Suppressor macrophage (primary cell): ENCODE results near the gene ETS1.

Experiments
- DNase-seq, 4 experiments: peaks; one replicate each; pipeline ENCODE4 v3.0.0-alpha.2; 2020 to 2022

ETS1 gene

DNA sequence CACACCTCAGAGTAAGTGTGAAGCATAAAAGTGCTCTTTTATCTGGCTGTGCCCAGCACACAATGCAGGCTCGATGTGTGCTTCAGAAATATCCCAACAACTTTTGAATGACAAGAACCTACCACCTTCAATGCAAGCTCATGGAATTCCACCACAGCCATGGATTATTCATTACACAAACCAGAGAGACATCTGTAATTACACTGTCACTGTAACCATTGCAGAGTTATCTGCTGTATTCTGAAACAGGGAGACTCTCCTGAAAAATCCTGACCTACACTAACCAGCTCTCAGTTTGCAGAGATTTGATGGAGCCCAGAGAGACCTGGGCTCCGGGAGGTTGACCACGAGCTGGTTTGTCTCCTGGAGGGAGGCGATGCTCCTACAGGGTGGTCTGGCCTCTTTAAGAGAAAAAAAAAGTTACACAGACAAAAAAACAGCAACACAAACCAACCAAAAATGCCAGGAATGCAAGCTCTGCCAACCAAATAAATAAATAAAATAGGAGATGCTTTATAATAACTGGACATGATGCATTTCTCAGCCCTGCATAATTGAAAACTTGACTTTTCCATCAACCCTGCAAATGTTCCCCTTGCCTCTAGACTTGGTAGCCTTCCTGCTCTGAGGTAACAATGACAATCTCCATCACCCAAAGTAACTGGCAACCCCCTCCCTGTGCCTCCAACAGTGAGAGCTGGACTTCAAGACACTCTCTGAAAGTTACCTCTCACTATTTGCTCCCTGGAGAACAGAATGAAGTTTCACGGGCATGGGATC lies 69.7 kb downstream of the ETS1 start:
- no peak for DNase-seq

DNA sequence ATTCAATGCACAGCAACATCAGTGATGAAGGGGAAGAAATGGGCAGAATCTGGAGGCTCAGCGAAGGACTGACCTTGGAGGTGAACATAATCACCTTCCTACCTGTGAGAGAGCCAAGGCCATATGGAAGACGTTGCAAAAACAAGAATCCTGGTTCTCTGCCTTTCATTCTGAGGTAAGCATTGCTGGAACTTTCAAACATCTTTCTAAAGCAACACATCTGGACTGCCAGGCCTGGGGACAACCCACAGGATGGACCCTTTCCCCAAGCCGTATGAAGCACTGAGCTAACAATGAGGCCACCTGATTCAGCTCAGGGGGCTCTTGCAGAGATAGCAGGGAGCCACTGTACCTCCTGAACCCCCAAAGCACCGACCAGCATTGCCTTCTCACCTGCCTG lies 70.5 kb downstream of the ETS1 start:
- DNase-seq = no peak

DNA sequence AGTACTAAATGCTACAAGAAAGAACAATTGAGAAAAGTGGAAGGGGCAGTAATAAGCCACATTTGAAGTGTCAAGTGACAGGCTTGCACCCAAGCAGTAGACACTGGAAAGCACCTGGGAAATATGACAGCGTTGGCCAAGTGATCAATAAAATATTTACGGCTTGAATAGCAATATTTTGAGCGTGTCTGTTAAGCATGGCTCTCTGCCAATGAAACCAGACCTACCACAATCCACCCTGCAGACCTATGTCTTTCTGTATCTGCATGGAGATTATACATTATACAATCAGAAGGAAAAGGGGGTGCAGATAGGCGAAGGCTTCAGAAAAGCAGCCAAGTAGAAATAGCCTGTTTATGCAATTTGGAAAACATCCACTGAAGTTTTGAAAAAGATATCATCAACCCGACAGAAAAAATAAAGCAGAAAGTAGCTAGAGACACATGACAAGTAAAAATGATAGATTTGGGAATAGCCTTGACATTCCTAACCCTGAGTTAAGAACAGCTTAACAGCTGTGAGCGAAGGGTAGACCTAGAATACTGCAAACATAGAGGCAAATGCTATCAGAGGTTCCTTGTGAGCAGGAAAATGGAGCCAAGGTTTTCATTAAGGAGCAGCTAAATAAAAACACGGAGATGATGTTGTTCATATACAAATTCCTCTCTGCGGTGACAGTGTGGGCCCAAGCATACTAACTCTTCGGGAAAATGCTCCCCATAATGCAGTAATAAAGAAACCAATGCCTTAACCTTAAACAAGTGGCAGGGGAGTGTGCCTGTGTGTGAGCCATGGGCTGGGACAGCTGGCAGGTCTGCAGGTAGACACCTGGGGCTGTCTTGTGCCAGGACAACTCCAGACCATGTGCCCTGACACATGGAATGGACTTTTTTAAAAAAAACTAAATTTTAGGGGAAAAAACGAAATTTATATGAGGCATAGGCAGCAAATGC lies 71.3 kb downstream of the ETS1 start:
- no peak for DNase-seq

DNA sequence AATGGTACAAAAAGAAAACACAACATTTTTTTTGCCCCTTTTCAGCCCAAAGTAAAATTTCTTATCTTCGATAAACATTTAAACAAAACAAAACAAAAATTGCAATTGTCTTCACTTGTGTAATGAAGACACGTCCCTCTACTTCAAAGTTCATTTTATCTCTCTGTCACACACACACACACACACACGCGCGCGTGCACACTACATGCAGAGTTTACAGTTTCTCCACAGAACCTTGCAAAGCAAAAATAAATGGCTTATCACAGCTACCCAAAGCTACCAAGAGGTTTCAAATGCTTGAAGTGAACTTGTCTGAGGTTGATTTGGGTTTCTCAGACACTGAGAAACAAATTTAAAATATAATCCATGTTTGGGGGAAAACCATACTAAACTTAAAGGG lies 72.3 kb downstream of the ETS1 start:
- no peak for DNase-seq

DNA sequence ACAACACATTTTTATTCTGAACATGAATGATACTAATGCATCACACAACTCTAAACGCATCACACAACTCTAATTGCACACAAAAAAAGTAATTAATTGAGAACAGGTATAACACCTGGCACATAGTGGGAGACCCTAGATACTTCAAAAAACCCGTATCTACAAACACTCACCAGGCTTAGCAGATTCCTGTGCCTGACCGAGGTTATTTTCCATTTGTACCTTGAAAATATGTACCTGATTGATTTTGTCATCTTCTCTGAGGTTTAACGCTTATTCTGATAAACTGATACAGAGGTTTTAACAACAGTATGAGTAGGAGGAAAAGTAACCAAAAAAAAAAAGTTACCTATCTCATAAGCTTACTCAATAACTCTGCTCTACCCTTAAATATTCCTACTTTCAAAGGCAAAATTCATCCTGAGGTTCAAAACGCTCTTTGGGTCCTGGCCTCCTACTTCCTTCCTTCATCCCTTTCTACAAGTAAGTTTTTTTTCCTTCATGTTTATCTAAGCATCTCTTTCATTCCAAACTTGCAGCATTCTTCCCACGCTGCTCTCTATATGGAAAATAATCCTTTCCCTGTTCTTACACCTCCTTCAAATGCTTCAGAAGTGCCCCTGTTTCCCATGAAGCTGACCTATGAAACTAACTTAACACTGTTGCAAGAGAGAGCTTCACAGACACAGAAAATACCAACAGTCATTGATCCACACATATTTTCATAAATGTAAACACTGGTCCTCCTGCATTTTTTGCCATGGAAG lies 73.3 kb downstream of the ETS1 start:
- no peak for DNase-seq

DNA sequence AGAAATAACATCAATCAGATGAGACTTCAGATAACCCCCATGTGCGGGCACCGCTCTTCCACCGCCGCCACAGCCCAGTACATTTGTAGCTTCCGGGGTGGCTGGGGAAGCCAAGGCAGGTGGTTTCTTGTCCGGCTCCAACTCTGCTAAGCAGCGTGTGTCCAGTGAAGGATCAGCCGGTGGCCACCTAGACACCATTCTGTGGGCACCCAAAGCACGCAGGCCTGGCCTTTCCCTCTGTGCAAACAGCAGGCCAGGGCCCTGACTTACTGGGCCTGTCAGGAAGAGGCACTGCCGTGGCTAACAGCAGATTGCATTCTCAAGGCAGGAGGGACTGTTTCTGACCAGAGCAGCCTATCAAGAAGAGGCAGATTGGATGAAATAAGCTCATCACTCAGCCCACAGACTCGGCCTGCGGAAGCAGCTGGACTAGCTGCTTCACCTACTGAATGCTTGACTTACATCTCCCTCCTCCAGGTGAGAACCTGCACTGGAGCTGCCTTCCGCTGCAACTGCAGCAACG lies 74.8 kb downstream of the ETS1 start:
- DNase-seq = no peak

DNA sequence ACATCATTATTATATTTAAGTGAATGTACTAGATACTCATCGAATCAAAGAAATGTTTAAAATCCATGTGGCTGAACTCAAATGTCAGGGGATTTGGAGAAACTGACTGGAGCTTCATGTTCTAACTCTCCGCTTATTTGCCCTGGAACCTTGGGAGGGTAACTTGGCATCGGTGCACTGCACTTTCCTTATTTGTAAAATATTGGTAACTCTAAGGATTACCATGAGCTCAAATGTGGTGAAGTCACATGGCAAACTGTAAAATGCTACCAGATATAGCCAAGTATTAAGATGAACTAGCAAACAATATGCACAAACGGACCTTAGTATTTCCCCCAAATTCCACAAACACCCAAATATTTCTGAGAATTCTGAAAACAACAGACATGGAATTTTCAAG lies 75.6 kb downstream of the ETS1 start:
- no peak for DNase-seq

DNA sequence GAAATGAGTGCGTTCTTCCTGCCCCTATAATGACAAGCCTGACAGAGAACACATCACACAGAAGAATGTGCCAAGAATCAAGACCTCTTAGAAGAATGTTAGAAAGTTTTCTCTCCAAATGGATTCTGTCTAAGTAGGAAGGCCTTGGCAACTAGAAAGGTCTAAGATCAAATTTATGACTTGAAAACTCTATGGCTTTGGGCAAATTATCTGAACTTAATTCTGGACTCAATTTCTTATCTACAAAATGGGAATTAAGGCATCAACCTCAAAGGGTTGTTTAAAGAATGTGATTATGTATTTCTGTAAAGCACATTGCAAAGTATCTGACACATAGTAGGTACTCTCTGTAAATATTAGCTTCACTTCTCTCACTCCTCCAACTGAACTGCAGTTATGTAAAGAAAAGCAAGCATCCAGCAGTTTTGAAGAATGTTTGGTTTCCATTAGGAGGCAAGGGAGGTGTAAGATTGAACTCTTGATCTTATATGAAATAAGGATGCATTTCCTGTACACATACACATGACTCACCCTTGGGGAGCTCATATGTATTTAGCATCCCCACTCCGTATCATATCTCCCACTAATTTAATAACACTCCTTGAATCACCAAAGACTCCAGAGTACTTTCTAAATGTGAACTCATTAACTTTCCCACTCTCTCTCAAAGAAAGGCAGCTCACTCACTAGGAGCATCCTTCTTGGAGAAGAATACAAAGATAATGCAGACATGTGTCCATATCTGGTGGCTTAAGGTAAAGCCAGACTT lies 77.6 kb downstream of the ETS1 start:
- no peak for DNase-seq

DNA sequence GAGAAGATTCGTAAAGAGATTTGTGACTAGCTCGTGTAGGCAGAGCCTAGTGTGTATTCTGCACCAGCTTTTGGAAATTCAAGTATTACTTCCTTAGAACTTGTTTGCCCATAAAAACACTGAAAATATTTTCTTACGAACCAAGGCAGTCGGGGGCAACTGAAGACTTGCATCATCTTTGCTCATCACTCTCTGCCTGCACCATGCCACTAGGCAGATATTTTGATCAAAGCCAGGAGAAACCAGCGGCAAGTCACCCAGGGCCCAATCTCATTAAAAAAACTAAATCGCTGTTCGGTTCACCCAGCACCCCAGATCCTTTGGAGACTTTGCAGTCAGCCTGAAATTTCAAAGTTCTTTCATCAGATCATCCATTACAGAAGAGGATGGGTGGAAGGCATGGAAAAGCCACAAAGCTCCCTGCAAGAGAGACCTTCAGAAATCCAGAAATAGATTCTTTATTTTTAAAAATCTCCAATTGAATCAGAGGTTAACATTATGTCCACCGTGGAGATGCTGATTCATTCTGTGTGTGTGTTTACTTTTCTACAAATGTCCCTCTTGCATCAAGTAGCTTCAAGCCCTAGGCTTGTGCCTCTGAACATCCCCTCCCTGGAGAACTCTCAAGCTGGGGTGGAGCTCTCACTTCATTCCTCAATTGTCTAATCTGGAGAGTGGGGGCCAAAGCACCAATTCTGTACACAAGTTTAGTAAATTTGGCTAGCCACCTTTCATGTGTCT lies 78.4 kb downstream of the ETS1 start:
- DNase-seq = no peak

DNA sequence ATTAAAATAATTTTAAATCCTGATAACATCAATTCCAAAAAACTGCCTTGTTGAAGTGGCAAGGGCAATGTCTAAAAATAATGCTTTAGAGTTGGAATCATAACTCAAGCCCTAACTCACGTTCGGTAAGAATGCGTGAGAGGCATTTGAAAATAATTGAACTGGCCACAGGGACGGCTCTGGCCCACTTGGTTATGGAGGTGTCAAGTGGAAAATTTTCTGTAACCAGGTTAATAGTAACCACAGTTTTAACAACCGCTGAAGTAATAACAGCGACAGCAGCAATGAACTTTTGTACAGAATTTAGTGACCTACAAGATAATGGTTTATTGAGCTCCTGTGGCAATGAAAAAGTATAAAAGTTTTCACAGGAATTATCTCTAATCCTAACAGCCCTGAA lies 79.4 kb downstream of the ETS1 start:
- no peak for DNase-seq

DNA sequence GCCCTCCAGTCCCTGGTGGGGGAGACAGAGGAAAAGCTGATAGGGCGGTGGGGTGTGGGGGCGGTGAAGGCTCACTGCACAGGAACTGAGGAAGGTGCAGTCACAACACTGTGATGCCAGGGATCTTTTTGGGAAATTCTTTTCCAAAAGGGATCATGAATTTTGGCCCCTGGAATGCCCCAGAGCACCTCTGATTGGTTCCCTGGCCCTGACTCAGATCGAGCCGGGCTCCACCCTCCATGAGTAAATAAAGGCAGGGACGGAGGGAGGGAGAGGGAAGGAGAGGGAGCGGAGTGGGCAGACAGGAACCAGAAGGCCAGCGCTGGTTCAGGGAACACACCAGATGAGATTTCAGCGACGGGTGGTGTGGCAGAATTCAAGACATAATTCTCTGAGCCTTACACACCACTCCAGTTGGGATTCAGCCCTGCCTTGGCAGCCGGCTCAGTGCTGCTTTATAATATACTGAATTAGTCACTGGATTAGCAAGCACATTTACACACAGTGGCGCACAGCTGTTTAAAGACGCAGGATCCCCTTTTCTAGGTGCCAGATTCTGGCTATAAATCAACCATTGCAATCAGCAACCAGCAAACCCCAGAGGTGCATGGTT lies 80.3 kb downstream of the ETS1 start:
- peak in 2 of 4 experiments; percentile 38 to 46 for DNase-seq

DNA sequence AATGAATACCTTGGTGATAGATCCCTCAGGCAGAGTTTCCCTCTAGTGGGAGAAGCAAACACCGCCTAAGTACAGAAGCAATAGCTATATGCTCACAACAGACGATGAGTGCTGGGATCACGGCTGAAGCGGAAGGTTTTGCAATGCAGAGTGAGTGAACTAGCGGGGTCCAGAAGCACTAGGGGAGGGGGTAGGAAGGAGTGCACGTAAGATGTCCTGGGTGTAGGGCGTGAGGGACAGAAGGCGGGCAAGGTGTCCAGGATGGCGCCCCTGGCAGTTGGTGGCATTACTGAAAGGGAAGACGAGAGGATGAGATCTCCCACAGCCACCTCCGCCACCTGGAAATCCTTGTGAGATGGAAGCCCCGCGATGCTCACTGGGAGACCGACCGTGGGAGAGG lies 81.0 kb downstream of the ETS1 start:
- DNase-seq = no peak

DNA sequence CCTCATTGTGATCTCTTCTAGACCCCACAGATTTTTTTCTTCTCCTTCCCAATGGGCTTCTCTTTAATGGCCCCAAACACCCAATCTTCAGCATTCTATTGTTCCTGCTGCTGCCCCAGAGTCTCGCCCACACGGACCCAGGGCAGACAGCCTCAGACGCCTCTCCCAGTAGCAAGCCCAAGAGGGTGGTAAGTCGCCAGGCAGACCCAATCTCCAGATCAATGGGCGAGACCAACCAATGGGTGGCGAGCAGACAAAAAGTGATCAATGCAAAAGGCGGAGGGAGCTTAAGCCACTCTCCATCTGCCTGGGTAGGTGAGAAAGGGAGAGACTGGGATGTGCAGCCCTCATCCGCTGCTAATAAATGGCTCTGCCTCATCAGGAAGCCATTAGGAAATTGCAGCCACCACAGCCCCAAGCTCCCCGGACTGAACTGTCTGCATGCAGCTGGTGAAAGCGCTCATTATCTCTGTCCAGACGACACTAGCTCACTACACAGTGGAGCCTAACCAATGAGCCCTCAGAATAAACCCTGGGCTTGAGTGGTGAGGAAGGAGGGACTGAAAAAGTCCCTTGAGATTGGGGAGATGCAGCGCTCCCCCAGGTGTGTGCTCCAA lies 81.8 kb downstream of the ETS1 start:
- DNase-seq = no peak

DNA sequence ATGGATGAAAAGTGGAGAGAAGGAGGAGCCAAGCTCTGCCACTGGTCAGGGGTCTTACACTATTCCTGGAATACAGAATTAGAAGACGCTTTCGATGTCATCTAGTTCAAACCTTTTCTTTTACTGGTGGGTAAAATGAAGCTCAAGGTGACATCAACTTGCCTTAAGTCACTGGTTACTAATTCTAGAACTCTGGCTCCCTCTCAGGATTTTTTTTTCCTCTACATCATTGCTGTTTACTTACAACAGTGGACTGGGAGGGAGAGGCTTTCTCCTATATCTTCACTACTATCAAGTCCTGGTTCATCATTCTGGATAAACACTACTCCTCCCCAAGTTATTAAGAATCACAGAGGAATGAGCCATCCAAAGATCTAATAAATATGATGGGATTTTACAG lies 82.9 kb downstream of the ETS1 start:
- DNase-seq = no peak

DNA sequence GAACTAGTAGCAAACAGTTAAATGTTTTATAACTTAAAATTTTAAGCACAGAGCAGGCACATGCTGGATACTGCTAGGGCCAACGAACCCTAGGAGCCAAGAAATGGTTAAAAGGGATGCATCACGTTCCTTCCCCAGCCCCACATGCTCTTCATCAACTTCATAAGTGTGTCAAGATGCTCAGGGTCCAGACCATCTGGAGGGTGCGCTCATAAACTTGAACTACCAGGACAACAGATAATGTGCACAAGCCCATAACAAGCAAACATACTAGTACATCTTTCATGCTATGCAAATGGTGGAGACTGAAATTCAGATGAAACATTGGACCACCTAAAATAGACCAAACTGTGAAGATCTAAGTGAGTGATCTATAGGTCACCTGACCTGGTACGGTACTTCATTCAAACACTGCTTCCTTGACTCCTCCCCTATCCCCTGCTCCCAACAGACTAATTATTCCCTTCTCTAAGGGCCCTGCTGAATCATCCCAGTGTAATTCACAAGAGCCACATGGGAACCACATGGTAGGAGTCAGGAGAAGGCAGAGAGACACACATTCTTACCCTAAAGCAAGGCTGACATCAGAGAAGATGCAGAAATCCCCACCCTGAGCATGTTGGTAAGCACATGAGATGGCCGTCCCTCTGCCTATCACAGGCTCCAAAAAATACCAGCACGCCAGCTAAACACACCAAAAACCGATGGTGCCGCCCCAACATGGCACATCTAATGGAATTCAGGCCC lies 83.9 kb downstream of the ETS1 start:
- DNase-seq = no peak

DNA sequence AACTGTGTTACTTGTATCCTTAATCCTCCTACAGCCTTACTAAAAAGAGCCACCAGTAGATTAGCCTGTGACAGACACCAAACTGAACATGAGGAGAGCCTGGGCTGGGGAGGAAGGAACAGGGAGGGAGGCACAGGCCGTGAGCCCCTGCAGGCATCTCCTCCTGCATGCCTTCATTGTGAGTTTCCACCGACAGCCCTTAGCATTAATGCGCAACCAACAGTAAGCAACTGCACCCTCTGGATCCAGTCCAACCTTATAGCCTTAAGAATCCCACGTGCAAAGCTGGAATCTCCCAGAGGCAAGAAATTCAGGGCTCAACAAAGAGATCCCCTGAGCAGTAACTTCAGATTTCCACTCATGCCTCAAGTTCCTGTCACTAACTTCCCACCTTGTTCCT lies 84.6 kb downstream of the ETS1 start:
- DNase-seq = no peak

DNA sequence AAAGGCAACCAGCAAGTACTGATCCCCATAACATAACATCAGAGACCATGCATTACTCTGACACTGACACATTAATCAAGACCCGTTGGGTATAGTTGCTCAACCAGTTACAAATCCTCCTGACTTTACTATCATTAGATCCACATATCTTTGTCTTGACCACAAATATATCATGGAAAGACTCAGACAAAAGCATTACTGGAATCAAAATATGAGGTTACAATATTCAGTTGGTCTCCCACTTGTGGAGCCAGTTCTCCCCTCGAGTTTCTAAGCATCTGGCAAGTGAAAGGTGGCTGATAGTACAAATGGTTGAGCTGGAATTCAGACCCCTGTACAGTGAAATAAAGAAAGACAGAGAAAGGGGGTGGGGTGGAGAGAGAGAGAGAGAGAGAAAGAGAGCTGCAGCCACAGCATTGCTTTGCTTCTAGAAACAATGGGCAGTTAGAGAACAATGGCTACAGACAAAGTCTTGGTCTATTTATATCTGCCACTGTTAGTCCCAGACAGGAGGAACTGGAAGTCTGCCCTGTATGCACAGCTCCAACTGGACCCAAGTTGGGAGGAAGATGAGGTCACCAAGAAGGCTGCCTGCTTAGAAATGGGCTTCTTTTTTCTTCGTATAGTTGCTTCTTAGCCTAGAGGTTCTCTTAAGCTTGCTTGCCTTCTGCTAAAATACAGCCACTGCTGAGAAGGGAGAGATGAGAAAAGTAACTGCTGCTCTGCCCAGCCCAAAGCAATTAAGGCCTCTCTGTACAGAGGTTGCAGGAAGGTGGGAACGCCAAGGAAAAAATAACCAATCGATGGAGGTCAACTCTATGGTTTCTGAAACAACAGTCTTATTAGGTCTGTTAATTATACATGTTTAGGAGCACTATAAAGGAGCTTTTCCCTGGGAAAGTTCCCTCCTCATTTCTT lies 85.5 kb downstream of the ETS1 start:
- DNase-seq = peak; percentile 38 to 68 (median 58)

DNA sequence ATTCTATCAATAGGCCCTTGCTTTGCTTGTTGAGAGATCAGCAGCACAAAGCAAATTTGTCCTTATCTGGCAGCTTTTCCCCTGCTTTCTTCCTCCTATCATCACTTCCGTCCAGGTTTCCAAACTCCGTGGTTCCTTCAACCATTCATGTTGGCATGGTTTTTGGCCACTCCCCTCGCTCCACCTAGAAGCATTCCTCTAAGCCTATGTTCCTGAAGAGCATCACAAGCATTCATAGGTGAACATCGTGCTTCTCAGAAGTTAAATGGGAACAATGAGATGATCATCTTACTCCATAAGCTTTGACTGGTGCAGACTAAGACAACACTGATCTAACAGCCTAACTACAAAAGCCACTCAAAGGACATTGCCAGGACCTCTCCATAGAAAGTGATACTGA lies 86.3 kb downstream of the ETS1 start:
- DNase-seq = no peak

DNA sequence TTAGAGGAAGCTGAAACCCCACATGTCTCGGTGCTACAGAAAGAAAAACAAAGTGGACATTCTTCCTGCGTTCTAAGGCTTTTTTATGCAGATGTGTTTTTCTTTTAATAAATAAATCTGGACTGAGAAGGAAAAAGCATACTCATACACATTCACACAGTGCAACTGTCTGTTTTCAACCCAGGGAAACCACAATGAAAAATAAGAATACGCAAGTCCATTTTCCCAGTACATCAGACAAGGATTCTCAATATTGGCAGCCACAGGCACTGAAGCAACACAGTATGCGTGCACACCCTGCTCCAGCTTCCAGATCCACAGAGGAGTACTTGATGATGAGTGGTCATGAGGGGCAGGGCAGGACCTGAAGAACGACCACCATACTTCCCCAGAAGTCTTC lies 86.9 kb downstream of the ETS1 start:
- no peak for DNase-seq
